Endothelial cell of hepatic sinusoid (primary cell): ENCODE results near the gene PLCE1.

ENCODE experiments used
- in situ Hi-C: cut with HindIII; loops from 2 replicates; pipeline ENCODE4 v1.10.0; 2017; ENCODE audit warnings: low sequenced_read_pairs

The PLCE1 gene

DNA sequence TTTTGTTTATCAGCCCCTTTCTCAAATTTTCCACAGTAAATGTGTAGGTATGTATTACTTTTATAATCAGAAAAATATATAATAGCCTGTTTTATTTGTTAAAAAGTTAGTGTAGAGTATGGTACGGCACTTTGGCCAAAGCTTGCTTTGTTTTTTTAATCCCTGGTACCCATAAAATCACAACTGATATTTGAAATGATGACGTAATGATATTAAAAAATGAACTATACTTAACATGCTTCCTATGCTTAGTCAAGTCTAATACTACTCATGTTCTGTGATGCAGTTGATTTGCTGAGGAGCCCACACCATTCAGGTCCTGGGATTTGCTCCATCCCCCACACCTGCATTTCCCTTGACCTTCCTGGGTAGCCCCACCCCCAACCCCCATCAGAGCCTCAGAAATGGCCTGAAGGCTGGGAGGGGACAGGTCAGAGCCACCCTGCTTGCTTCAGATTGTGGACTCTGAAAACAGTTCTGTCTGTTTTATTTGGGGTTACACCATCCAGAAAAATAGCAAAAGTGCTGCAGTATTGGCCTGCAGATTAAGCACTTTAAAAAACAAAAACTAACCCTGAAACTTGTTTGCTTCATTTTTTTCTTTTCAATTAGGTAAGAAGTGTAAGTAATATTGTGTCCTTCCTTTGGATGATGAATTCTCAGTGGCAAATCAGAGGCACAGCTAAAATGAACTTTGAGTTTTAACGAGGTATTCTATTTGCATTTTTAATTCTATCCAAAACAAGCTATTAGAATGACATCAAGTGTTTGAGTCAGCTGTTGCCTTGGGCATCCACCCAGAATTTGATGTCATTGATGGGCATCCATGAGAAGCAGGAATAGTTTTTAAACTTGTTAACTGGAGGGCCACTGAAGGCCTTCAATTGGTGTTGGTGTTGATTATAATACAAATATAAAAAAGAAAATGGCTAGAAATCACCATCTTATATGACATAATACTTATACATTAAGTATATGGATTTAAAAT, 23.3 kb downstream of the PLCE1 start:
- in situ Hi-C loops = loop anchor here (5.0 kb wide), 2 partner anchors 50 to 65 kb away; no protein-coding TSS in a partner anchor

DNA sequence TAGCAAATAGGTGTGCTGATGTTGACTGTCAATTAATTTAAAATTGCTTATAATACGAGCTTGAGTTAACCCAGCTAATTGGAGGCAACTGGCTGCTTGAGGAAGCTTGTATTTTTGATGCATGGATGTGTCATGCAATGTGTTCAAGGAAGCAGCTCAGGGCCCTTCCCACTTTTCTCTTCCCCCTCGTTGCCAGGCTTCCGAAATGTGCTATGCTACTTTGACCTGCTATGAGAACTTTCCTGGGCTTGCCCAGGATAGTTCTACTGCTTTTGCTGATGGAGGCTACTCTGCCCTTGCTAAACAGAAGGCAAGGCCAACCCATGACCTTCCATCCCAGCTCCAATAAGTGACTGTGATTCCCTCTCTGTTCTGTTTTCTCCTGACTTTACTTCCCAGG, 24.4 kb downstream of the PLCE1 start:
- in situ Hi-C loops = loop anchor here (5.0 kb wide), 2 partner anchors 51 to 64 kb away; no protein-coding TSS in a partner anchor

DNA sequence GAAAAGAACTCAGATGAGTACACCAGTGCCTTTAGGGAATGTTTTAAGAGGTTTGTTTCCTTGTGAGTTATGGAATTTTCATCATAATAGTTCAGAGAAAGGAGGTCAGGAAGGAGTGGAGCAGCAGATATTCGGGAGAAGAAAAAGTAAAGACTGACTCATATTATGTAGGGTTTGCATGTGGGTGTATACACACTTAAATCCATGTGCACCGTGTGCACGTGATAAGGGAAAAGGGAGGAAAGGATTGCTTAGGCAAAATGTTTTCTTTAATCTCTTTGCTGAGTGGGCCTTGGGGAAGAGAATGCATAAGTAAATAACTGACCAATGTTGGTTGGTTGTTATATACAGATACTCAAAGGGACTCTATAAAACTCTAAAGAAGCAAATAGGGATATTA, 30.2 kb downstream of the PLCE1 start:
- in situ Hi-C loops = no loop called here

DNA sequence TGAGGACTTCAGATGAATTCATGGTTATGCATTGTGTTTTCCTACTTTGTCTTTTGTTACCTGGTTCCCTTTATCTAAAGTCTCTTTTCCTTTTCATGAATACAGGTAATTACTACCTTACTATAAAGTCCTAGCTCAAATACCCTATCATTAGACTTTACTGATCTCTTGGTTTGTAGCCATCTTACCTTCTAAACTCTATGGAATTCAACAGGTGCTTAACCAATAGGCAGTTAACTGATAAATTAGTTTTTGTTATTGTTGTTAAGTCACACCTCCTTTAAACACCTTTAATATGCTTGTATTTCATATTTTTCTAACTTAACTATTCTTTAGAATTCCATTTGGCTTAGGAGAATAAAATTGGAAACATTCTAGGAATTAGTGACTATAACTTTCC, 30.7 kb downstream of the PLCE1 start:
- in situ Hi-C loops = no loop called here

DNA sequence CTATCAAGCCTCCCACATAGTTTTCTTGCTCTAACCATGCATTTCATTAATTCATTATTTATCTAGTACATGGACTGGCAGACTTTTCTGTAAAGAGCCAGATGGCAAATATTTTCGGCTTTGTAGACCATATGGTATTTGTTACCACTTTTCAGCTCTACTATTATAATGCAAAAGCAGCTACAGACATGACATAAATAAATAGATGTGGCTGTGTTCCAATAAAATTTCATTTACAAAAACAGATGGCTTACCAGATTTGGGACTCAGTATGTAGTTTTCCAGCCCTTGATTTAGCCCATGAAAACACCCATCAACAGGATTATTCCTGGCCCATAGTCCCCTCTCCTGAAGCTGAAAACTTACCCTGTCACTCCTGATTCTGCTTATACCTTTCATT, 32.1 kb downstream of the PLCE1 start:
- in situ Hi-C loops = no loop called here

DNA sequence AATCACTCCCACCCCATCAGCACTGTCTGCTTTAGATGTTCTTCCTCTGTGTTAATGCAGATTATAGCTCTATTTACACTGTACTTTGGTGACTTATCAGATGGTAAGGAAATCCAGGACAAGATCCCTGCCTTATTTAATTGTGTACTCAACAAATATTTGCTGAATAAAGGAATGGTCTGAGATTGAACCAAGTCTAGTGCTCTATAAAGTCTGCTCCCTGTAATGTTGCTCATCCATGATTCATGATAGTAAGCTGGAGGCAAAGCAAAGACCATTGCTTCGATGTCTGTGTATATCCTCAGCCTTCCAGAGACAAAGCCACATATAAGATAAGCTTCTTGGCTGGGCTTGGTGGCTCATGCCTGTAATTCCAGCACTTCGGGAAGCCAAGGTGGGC, 33.5 kb downstream of the PLCE1 start:
- in situ Hi-C loops = no loop called here

DNA sequence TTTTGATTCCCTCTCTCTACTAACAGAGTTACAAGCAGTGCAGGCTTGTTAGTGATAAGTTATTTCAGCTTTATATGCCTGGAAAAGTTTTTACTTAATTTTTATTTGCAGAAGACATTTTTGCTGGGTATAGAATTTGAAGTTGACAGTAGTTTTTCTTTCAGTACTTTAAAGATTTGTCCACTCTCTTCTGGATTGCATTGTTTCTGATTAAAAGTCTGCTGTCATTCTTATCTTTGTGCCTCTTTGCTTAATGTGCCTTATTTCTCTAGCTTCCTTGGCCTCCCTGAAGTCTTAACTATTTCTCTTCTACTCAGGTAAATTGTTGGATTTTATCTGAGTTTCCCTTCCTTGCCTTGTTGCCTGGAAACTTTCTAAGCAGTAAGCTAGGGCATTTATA, 36.2 kb downstream of the PLCE1 start:
- in situ Hi-C loops = no loop called here

DNA sequence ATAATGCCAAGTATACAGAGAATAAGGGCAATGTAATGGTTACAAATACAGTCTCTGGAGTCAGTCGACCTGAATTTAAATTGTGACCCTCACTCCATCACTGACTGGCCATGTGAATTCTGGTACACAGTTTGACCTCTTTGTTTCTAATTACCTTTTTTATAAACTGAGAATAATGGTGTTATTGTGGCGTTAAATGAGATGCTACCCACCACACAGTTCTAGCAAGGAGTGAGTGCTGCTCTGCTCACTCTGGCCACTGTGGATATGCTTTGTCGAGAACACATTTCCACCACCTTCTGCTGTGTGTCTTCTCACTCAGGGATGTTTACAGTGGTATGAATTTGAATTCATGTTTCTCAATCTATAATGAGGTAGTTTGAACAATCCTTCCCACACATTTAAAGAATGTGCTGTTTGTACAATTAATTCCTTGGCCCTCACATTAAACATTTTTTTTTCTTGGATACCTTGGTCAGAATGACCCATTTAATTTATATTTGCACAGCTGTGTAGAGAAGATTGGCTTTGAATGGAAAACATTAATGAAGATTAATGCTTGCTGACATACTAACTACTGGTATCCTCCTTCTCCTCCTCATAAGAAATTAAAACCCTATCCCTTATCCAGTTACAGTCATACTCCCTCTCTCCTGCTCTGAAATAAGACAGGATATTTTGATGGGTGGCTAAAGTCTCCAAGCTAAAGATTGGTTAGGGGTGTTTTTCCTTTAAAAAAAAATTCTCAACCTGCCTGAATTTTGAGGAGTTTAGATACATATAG, 42.4 kb downstream of the PLCE1 start:
- in situ Hi-C loops = no loop called here

DNA sequence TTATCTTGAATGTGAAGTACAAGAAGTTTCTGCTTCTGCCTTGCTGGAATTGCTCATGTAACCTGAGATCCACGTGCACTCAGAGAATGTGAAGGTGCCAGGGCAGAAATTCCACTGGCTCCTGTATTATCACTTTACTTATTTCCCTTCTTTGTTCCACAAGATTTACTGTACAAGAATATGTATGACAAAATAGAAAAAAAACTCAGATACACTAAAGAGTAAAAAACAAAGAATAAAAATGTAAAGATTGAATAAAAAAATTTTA, 43.0 kb downstream of the PLCE1 start:
- in situ Hi-C loops = no loop called here

DNA sequence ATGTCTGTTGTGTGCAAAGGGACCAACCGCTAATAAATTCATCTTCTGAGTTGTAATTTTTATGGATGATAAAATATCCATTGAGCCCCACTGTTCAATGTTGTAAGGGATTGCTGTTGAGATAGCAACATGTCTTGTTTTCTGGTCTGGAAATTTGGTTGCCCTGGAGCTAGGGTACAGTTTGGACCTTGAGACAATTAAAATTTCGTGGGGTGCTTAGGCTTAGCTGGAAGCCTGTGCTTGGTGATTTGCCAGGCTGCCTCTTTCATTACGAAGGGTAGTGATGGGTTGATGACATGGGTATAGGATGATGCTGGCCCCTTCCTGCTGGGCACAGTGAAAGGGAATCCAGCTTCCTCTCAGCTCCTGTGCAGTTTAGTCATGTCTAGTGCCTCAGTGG, 43.6 kb downstream of the PLCE1 start:
- in situ Hi-C loops = no loop called here

DNA sequence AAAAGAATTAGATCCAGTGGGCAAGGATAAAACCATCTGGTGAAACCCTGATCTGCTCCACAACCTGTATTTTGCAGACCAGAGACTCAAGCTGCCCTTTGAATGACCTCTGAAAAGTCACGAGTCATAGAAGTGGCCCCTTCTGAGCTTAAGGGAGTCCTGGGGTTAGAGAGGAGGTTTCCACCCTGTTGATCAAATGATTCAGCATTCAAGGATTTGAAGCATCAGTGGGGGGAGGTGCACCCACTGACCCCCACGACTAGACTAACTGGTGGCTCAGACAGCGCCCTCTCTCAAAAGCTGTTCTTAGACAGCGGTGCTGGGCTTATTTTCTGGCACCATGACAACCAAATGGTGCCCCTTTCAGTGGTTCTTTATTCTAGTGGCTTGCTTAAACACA, 44.3 kb downstream of the PLCE1 start:
- in situ Hi-C loops = no loop called here

DNA sequence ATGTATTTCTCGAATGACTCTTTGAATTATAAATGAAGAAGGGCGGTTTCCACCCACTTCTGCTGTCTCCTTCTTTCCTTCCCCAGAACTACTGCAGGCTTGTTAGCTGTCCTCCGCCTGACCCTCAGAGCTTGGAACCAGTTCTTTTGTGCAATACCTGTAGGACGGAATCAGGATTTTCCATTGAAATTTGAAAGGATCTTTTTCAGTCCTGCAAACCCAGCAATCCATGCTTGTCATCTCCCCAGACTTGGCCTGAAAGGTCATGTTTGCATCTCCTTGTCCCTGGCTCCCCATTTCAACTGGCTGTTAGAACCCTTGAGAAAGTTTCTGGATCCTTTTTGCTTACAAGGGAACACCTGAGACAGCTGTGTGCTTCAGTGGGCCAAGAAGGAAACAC, 47.5 kb downstream of the PLCE1 start:
- in situ Hi-C loops = no loop called here

DNA sequence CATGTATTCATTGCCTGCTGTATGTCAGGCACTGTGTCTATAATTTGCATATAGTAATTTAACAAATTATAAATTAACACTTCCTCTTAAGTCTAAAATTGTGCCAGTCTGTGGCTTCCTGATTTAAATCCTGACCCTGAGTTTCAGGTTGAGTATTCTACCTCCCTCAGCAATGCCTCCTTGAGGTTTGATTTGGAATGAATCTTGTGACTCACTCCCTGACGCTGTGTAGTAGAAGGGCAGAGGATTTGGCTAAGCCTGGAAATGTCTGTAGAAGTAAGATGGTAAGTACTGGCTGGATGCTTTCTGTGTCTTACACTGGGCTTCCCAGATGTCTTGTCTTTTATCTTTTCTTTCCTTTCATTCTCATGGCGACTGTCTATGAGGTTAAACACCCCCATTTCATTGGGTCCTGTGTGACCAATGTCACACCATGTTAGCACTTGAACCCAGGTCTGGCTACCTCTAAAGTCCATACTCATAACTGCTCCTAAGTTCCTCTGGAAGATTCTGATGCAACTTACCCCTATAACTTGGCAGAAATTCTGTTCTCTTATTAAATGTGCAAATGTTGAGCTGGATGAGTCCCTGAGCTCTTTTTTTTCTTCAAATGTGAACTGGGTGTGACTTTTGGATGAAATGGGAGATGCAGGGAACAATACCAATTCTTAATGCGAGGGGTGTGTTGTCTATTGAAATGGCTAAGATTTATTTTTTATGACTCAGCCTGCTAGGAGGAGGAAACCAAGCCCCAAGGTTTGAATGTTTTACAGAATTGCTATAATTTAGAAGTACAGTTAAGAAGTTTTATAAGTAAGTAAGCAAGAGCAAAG, 48.5 kb downstream of the PLCE1 start:
- in situ Hi-C loops = no loop called here

DNA sequence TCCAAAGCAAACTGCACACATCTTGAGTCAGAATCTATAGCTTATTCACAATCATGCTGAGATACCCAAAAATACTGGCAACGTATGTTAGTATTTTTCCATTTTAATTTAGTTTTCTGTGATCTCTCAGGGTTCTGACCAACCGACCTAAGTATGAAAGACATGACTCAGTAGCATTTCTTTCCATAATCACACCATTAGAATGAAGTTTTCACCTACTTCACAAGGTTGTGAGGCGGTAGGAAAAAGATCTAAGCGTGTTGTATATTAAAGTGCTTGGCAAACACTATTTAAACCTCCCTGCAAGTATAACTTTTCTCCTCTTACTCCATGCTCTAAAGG, 49.1 kb downstream of the PLCE1 start:
- in situ Hi-C loops = no loop called here
